Vagina (tissue), 2 donors: ENCODE data around the gene CFD.

Source experiments
- CTCF ChIP-seq, 3 experiments: fragments of 450-650 bp in 2 of 3; fragments of 200-600 bp in 1 of 3; sonication (generic) in 1 of 3; IDR thresholded peaks; one replicate each; pipeline ENCODE4 v1.5.1; 2017 to 2019; ENCODE audit warnings: antibody characterized with exemption in 3 of 3, mild to moderate bottlenecking in 2 of 3, moderate library complexity in 2 of 3
- POLR2AphosphoS5 ChIP-seq, 2 donors: sonication (generic); formaldehyde crosslinking; IDR thresholded peaks; one replicate each; pipeline ENCODE4 v1.9.0; 2017; ENCODE audit warnings: antibody characterized with exemption in 2 of 2, mild to moderate bottlenecking in 2 of 2, low read depth in 1 of 2; ENCODE audit not compliant: insufficient read depth in 1 of 2

GRCh38 chr19:887072-887471 is 27.6 kb downstream of the CFD start:
- TF ChIP-seq CTCF (IDR thresholded peaks at IDR 0.05), result no peak
- no peak for TF ChIP-seq POLR2AphosphoS5 (IDR thresholded peaks at IDR 0.05; ENCODE audit: insufficient read depth in 1 of 2, low read depth in 1 of 2)
